Posterior vena cava (tissue), 2 donors: ENCODE results near the gene SELENOF. TPM values are rescaled to one million over a fixed set of nuclear protein-coding genes. Genes with fewer than 3 reads are reported as not detected.
A peak's percentile ranks its signal among the peaks of the same experiment; 100 is the strongest.

Experiments
- DNase-seq: peaks from one replicate; pipeline ENCODE4 v3.0.0-alpha.2; 2020; ENCODE audit warnings: low spot score
- intact Hi-C, 2 donors: fragments of 100-400 bp; cut with DNase I; formaldehyde crosslinking; loops; one replicate each; pipeline versions ENCODE4 v1.14.1 to v1.14.2; 2022 to 2023
- long read RNA-seq, 2 donors: library from polyadenylated mRNA; unstranded; transcript quantifications; one replicate each; pipeline ENCODE4 v2.0.0, GENCODE V29; 2020 to 2021
- total RNA-seq, 2 donors: library from RNA; stranded (reverse); fragmentation: NEBNext Ultra II Directional; extraction: Animal tissue kit (Norgen Biotek cat#: 25700); gene quantifications; one replicate each; pipeline ENCODE4 v1.2.1, GENCODE V29; 2021
- donor health status: DM: yes; HTN: yes; CAD: no.
- donor health status: DM: yes; HTN: yes; CAD: no.

SELENOF gene
- total RNA-seq: 100 to 1,000 TPM; 183 to 189 TPM
- long read RNA-seq, donor 1, transcript SELENOF-201 (5 exons, 1,781 nt): major isoform, 42 of 50 reads
- long read RNA-seq, donor 1, partial matches to known transcripts: 0 of 50 reads
- long read RNA-seq, donor 1, other reads (novel, unspliced or antisense): 7 of 50 reads
- long read RNA-seq, donor 2, transcript SELENOF-201 (5 exons, 1,781 nt): major isoform, 246 of 284 reads
- long read RNA-seq, donor 2, transcript SELENOF-203 (6 exons, 727 nt): minor isoform, 7 of 284 reads
- long read RNA-seq, donor 2, transcript SELENOF-202 (4 exons, 1,220 nt): minor isoform, 10 of 284 reads
- long read RNA-seq, donor 2, partial matches to known transcripts: 6 of 284 reads
- long read RNA-seq, donor 2, other reads (novel, unspliced or antisense): 13 of 284 reads

GRCh38 chr1:86913896-86914600, at the start of gene SELENOF:
TSS of gene SELENOF (minus strand) at chr1:86914126. CDS start at chr1:86914111, 15 bp downstream.
- intact Hi-C loops: no loop called here
- peak; percentile 100 for DNase-seq

GRCh38 chr1:86960548-86960947, 46.6 kb upstream of the SELENOF start:
- no peak for DNase-seq
- intact Hi-C loops: no loop called here

GRCh38 chr1:86957221-86957620, 43.3 kb upstream of the SELENOF start:
- no peak for DNase-seq
- intact Hi-C loops: loop anchor here in 1 of 2 donors (10.0 kb wide), 1 partner anchor 172 kb away; no protein-coding TSS in a partner anchor

GRCh38 chr1:86956221-86956620, 42.3 kb upstream of the SELENOF start:
- intact Hi-C loops: loop anchor here in 1 of 2 donors (10.0 kb wide), 1 partner anchor 171 kb away; no protein-coding TSS in a partner anchor
- no peak for DNase-seq

- DNase-seq: peak; percentile 13
- intact Hi-C loops: loop anchor here in 1 of 2 donors (10.0 kb wide), 1 partner anchor 171 kb away; no protein-coding TSS in a partner anchor
These were observed 41.8 kb upstream of the SELENOF start for GRCh38 chr1:86955678-86956077.

GRCh38 chr1:86953167-86953566, 39.2 kb upstream of the SELENOF start:
- intact Hi-C loops: loop anchor here in 1 of 2 donors (10.0 kb wide), 1 partner anchor 168 kb away; no protein-coding TSS in a partner anchor
- DNase-seq: no peak

- intact Hi-C loops: loop anchor here in 1 of 2 donors (10.0 kb wide), 1 partner anchor 167 kb away; no protein-coding TSS in a partner anchor
- DNase-seq: no peak
These were observed 37.5 kb upstream of the SELENOF start for GRCh38 chr1:86951430-86951829.

- intact Hi-C loops: loop anchor here in 1 of 2 donors (10.0 kb wide), 1 partner anchor 166 kb away; no protein-coding TSS in a partner anchor
- DNase-seq: no peak
These were observed 36.9 kb upstream of the SELENOF start for GRCh38 chr1:86950712-86951419.

- intact Hi-C loops: no loop called here
- DNase-seq: no peak
These were observed 34.3 kb upstream of the SELENOF start for GRCh38 chr1:86948212-86948611.

GRCh38 chr1:86942743-86943142, 28.8 kb upstream of the SELENOF start:
- no peak for DNase-seq
- intact Hi-C loops: no loop called here

- DNase-seq: no peak
- intact Hi-C loops: no loop called here
These were observed 28.1 kb upstream of the SELENOF start for GRCh38 chr1:86942042-86942441.

- no peak for DNase-seq
- intact Hi-C loops: no loop called here
These were observed 26.7 kb upstream of the SELENOF start for GRCh38 chr1:86940599-86940998.

- DNase-seq: no peak
- intact Hi-C loops: no loop called here
These were observed 25.5 kb upstream of the SELENOF start for GRCh38 chr1:86939406-86939805.

- intact Hi-C loops: no loop called here
- no peak for DNase-seq
These were observed 24.9 kb upstream of the SELENOF start for GRCh38 chr1:86938855-86939254.

GRCh38 chr1:86938450-86938849, 24.5 kb upstream of the SELENOF start:
- intact Hi-C loops: no loop called here

GRCh38 chr1:86933562-86934377, 19.8 kb upstream of the SELENOF start:
- intact Hi-C loops: no loop called here
- no peak for DNase-seq

More at GRCh38 chr1:86938450-86938849, 24.5 kb upstream of the SELENOF start:
- DNase-seq: no peak

- no peak for DNase-seq
- intact Hi-C loops: no loop called here
These were observed 19.1 kb upstream of the SELENOF start for GRCh38 chr1:86933051-86933450.

GRCh38 chr1:86928819-86929218, 14.9 kb upstream of the SELENOF start:
- DNase-seq: no peak
- intact Hi-C loops: no loop called here

- intact Hi-C loops: no loop called here
- DNase-seq: no peak
These were observed 13.0 kb upstream of the SELENOF start for GRCh38 chr1:86926883-86927282.
